ENCODE data around the gene SART1.

- TF ChIP-seq YY1 (IDR thresholded peaks at IDR 0.05) (no peak), CTCF (IDR thresholded peaks at IDR 0.05; ENCODE audit: low read depth, low read length, missing input control) (no peak), TAF1 (conservative IDR thresholded peaks at IDR 0.05) (no peak), HNF4G (IDR thresholded peaks at IDR 0.05) (no peak), EGR1 (IDR thresholded peaks at IDR 0.05; ENCODE audit: low read depth in 2 of 2) (no peak), RAD21 (IDR thresholded peaks at IDR 0.05) (no peak)
These were observed 49.8 kb downstream of the SART1 start for GRCh38 chr11:66011239-66011784.
